NCI-H774 (cell line): Measurements from ENCODE around the gene LY6G6C.

Experiments
- DNase-seq: peaks from one replicate; lab custom pipeline; 2025; lab: John Stamatoyannopoulos, UW

The LY6G6C gene

GRCh38 chr6:31680226-31681134 lies 41.1 kb downstream of the LY6G6C start, which contains the start of gene LY6G5C:
Gene LY6G5C, minus strand, starts transcription at chr6:31681067. Its CDS starts 694 bp downstream, at chr6:31680373.
- DNase-seq: peak; percentile 60

DNA sequence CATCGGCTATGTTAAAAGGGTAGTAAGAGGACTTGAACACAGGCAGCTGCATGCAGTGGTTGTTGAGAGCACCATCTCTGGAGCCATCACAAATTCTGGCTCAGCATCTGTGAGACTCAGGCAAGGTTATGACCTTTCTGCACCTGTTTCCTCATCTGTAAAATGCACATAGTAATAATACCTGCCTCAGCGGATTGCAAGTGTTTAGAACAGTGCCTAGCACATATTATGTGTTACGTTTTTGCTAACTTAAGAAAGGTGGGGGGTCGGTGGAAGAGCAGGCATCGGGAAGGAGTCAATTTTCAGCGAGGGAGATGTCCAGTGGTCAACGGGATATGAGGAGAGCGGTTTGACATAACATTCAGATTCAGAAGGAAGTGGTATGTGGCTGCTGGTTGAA lies 43.6 kb downstream of the LY6G6C start:
- DNase-seq: no peak

GRCh38 chr6:31676904-31677303 lies 44.6 kb downstream of the LY6G6C start:
- no peak for DNase-seq

GRCh38 chr6:31676322-31676903 lies 45.1 kb downstream of the LY6G6C start:
- no peak for DNase-seq

DNA sequence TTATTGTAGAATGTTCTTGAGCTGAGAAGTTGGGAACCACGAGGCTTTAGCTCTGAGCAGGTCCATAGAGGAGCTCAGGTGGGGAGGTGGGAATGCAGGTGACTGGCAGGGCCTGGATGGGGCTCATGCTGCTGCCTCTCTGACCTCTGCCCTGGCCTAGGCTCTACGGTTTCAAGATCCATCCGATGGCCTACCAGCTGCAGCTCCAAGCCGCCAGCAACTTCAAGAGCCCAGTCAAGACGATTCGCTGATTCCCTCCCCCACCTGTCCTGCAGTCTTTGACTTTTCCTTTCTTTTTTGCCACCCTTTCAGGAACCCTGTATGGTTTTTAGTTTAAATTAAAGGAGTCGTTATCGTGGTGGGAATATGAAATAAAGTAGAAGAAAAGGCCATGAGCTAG lies 51.9 kb downstream of the LY6G6C start, which contains the start of gene LY6G5B:
TSS of gene LY6G5B (plus strand) at position 301 of the 400 bp plus-strand sequence. CDS start 975 bp downstream, outside the sequence.
- DNase-seq: no peak
